Psoas muscle (tissue), 8 donors: ENCODE data around the gene GSC2. TPM values are rescaled to one million over a fixed set of nuclear protein-coding genes. Genes with fewer than 3 reads are reported as not detected.

ENCODE experiments used
- ATAC-seq, 4 donors: fragments of 200-7000 bp; cut with Tn5 transposase; one replicate each; pipeline ENCODE4 v1.9.1; 2020; ENCODE audit warnings: moderate library complexity in 3 of 4, mild to moderate bottlenecking in 2 of 4
- DNase-seq, 2 donors: peaks; one replicate each; pipeline ENCODE4 v3.0.0-alpha.2; 2020
- H3K27ac ChIP-seq: fragments of 200-600 bp; one replicate; pipeline ENCODE4 v1.8.0; 2022
- H3K27me3 ChIP-seq, 3 donors: fragments of 200-600 bp in 1 of 3; one replicate each; pipeline versions ENCODE4 v1.6.1 to v1.8.0; 2013 to 2022; ENCODE audit warnings: low read length in 2 of 3, mild to moderate bottlenecking in 2 of 3, moderate library complexity in 1 of 3; ENCODE audit not compliant: insufficient read depth in 3 of 3
- H3K36me3 ChIP-seq, 2 donors: fragments of 200-600 bp in 1 of 2; one replicate each; pipeline versions ENCODE4 v1.6.1 to v1.8.0; 2013 to 2022; ENCODE audit warnings: low read depth in 1 of 2, mild to moderate bottlenecking in 1 of 2, moderate library complexity in 1 of 2; ENCODE audit not compliant: insufficient read depth in 1 of 2
- H3K4me1 ChIP-seq: fragments of 200-600 bp; one replicate; pipeline ENCODE4 v1.8.0; 2022
- H3K4me3 ChIP-seq: fragments of 200-600 bp; one replicate; pipeline ENCODE4 v1.8.0; 2022; ENCODE audit warnings: mild to moderate bottlenecking
- H3K9me3 ChIP-seq: fragments of 200-600 bp; one replicate; pipeline ENCODE4 v1.8.0; 2022
- CTCF ChIP-seq: fragments of 200-600 bp; IDR thresholded peaks from one replicate; pipeline ENCODE4 v1.8.0; 2022; ENCODE audit warnings: antibody characterized with exemption
- WGBS, 3 donors: extraction: QIAGEN DNeasy Blood & Tissue Kit; methylation state at CpG; one replicate each; pipeline versions ENCODE4 v1.1.6 to v1.1.7; 2013; 5-methylcytosine and 5-hydroxymethylcytosine counted together
- intact Hi-C, 2 donors: fragments of 100-400 bp; cut with DNase I; formaldehyde crosslinking; loops; one replicate each; pipeline versions ENCODE4 v1.11.0 to v1.14.2; 2022
- polyA plus RNA-seq, 3 donors: library from polyadenylated mRNA; stranded (reverse); fragments of 200-250 nt; gene quantifications; one replicate each; pipeline ENCODE4 v1.2.3, GENCODE V29; 2013
- total RNA-seq, 4 donors: library from RNA; stranded (reverse); fragmentation: NEBNext Ultra II Directional in 2 of 4; extraction: Animal tissue kit (Norgen Biotek cat#: 25700) in 2 of 4; gene quantifications; one replicate each; pipeline versions ENCODE4 v1.2.1 to v1.2.4, GENCODE V29; 2021 to 2023
- donor health status: healthy with polysubstance abuse.
- donor health status: DM: no; HTN: no; CAD: no; lungs with moderate emphysema.
- donor health status: Bipolar disorder and iron deficiency.
- donor health status: healthy.
- donor health status: DM: yes; HTN: yes; CAD: no.
- donor health status: DM: no; HTN: no; CAD: no.
- donor health status: DM: no; HTN: no; CAD: no.
- donor health status: DM: yes; HTN: yes; CAD: no.

GSC2 gene
- total and polyA plus RNA-seq, 7 donors, result not detected

- H3K9me3 ChIP-seq, result no peaks in the 10 kb centered on the region
- H3K4me3 ChIP-seq, result peak overlapping the region; percentile 92
- DNase-seq (no peak), ATAC-seq (no peak)
- H3K36me3 ChIP-seq, result peaks cover 5 to 47% of the 10 kb centered on the region in 2 donors
- peaks cover 9% of the 10 kb centered on the region for H3K4me1 ChIP-seq
- no peak for TF ChIP-seq CTCF
- peaks cover 0 to 9% (median 2%) of the 10 kb centered on the region in 3 donors for H3K27me3 ChIP-seq
- no peak overlapping the region for H3K27ac ChIP-seq
- intact Hi-C loops, result loop anchor here in 1 of 2 donors (5.0 kb wide), 1 partner anchor 34 kb away; the partner anchor contains the start of gene SLC25A1
- 77 to 83% (median 78%) methylated on average over 5 of the region's 5 CpGs for WGBS, 3 donors
Measured at GRCh38 chr22:19143212-19143611, 6.9 kb downstream of the GSC2 start.

DNA sequence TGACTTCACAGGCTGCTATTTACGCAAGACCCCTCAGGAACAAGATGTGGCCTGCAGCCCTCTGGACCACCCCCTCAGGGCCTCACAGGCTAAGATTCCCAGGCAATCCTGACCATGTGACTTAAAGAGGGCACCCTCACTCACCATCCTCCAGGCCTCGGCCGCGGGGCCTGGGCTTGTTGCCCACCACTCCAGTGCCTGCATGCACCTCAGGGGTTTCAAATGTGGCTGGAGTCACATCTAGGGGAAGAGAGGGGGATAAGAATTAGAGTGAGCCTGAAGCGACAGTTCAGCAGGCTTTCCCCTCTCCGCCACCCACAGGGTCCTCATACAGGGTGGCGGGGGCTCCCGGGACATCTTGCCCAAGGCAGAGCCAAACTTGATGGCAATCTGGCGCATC lies 7.7 kb downstream of the GSC2 start:
- WGBS, 3 donors, result 96 to 97% (median 96%) methylated on average over 9 of the region's 9 CpGs

GRCh38 chr22:19139974-19140373 lies 10.1 kb downstream of the GSC2 start:
- DNase-seq (no peak), ATAC-seq (no peak)
- H3K36me3 ChIP-seq, result peaks cover 5 to 78% of the 10 kb centered on the region in 2 donors
- H3K4me1 ChIP-seq, result peaks cover 9% of the 10 kb centered on the region
- TF ChIP-seq CTCF, result no peak
- 75 to 87% (median 82%) methylated on average over 4 to 5 of the region's 5 CpGs for WGBS, 3 donors
- no peaks in the 10 kb centered on the region for H3K27me3 ChIP-seq
- intact Hi-C loops, result loop anchor here in 1 of 2 donors (5.0 kb wide), 1 partner anchor 37 kb away; the partner anchor contains the start of gene SLC25A1
- no peaks in the 10 kb centered on the region for H3K9me3 ChIP-seq
- H3K27ac ChIP-seq, result no peak overlapping the region
- no peak overlapping the region for H3K4me3 ChIP-seq

More for the DNA sequence above, 7.7 kb downstream of the GSC2 start:
- Histone ChIP-seq H3K4me3 (no peak overlapping the region), H3K27ac (no peak overlapping the region), H3K9me3 (no peaks in the 10 kb centered on the region), H3K27me3 (peaks cover 0 to 4% (median 0%) of the 10 kb centered on the region in 3 donors), H3K4me1 (peaks cover 9% of the 10 kb centered on the region), H3K36me3 (peaks cover 5 to 55% of the 10 kb centered on the region in 2 donors)
- TF ChIP-seq CTCF, result no peak
- intact Hi-C loops, result loop anchor here in 1 of 2 donors (5.0 kb wide), 1 partner anchor 35 kb away; the partner anchor contains the start of gene SLC25A1
- ATAC-seq, result no peak
- no peak for DNase-seq

- Histone ChIP-seq H3K4me3 (no peak overlapping the region), H3K9me3 (no peaks in the 10 kb centered on the region), H3K4me1 (peaks cover 9% of the 10 kb centered on the region), H3K36me3 (peaks cover 8 to 88% of the 10 kb centered on the region in 2 donors), H3K27me3 (no peaks in the 10 kb centered on the region), H3K27ac (no peak overlapping the region)
- DNase-seq (no peak), ATAC-seq (no peak)
- intact Hi-C loops, result no loop called here
- WGBS, 3 donors, result 83 to 89% (median 88%) methylated on average over 9 of the region's 9 CpGs
- TF ChIP-seq CTCF, result no peak
Measured at GRCh38 chr22:19139001-19139356, 11.1 kb downstream of the GSC2 start.
